HG02852 (cell line): ENCODE data around the gene RCOR1.
"Not testable (repeated sequence)": the region's sequence is repeated elsewhere in the genome, so short reads cannot be mapped to it uniquely, and the experiment has no call there.

Experiments
- ATAC-seq: cut with Tn5 transposase; IDR thresholded peaks from one replicate; pipeline ENCODE4 v1.9.1; 2021; ENCODE audit warnings: mild to moderate bottlenecking, moderate library complexity; ENCODE audit not compliant: unreplicated experiment

Gene RCOR1

GRCh38 chr14:102570334-102570995 is 22.0 kb upstream of the RCOR1 start:
- ATAC-seq: no peak

GRCh38 chr14:102571043-102571442 is 21.4 kb upstream of the RCOR1 start:
- ATAC-seq: no peak

- no peak for ATAC-seq
These were observed 20.9 kb upstream of the RCOR1 start for GRCh38 chr14:102571478-102572042.

GRCh38 chr14:102573161-102573560 is 19.3 kb upstream of the RCOR1 start:
- not testable (repeated sequence) for ATAC-seq

- no peak for ATAC-seq
These were observed 18.8 kb upstream of the RCOR1 start for GRCh38 chr14:102573591-102574046.

- ATAC-seq: no peak
These were observed 17.9 kb upstream of the RCOR1 start for GRCh38 chr14:102574281-102575159.

- no peak for ATAC-seq
These were observed 17.1 kb upstream of the RCOR1 start for GRCh38 chr14:102575160-102575845.

- ATAC-seq: not testable (repeated sequence)
These were observed 16.5 kb upstream of the RCOR1 start for GRCh38 chr14:102575846-102576428.

GRCh38 chr14:102578821-102579220 is 13.6 kb upstream of the RCOR1 start:
- no peak for ATAC-seq

- ATAC-seq: no peak
These were observed 12.5 kb upstream of the RCOR1 start for GRCh38 chr14:102579696-102580549.

- ATAC-seq: no peak
These were observed 11.8 kb upstream of the RCOR1 start for GRCh38 chr14:102580550-102581110.

GRCh38 chr14:102581193-102581592 is 11.3 kb upstream of the RCOR1 start:
- ATAC-seq: no peak

- no peak for ATAC-seq
These were observed 8.7 kb upstream of the RCOR1 start for GRCh38 chr14:102583726-102584125.

- no peak for ATAC-seq
These were observed 7.3 kb upstream of the RCOR1 start for GRCh38 chr14:102584871-102585869.

GRCh38 chr14:102586420-102587104 is 5.9 kb upstream of the RCOR1 start:
- no peak for ATAC-seq

- no peak for ATAC-seq
These were observed 3.6 kb upstream of the RCOR1 start for GRCh38 chr14:102588821-102589220.

- ATAC-seq: no peak
These were observed 2.6 kb upstream of the RCOR1 start for GRCh38 chr14:102589761-102590290.
